A673 (cell line): ENCODE measurements around the gene PCDHGA2. TPM values are rescaled to one million over a fixed set of nuclear protein-coding genes. Genes with fewer than 3 reads are reported as not detected.

ENCODE experiments used
- BruUV-seq: library from RNA; stranded (reverse); fragments of 400-500 nt; replicated peaks from 2 replicates; lab custom pipeline; 2021; lab: Mats Ljungman, UMichigan
- CTCF ChIA-PET: fragments of 300-600 bp; sonication (Branson Sonifier 250); formaldehyde crosslinking; loops from one replicate; lab custom pipeline; 2022; ENCODE audit warnings: antibody characterized with exemption; lab: Charles Lee
- POLR2A ChIA-PET: fragments of 300-600 bp; sonication (Branson Sonifier 250); formaldehyde crosslinking; loops from one replicate; lab custom pipeline; 2022; ENCODE audit warnings: antibody characterized with exemption; ENCODE audit not compliant: low non-redundant PET; lab: Charles Lee
- DNase-seq: peaks from one replicate; pipeline ENCODE4 v3.0.0-alpha.2; 2015; ENCODE audit warnings: low spot score
- H3K27ac ChIP-seq: fragments of 200-600 bp; sonication (generic); 2 replicates; pipeline ENCODE4 v1.5.1; 2016; ENCODE audit warnings: mixed run types, low read depth, mild to moderate bottlenecking, mixed read lengths, antibody characterized with exemption, low read length; ENCODE audit not compliant: poor library complexity, severe bottlenecking
- H3K27me3 ChIP-seq: fragments of 200-600 bp; sonication (generic); replicated peaks from 2 replicates; pipeline ENCODE4 v1.6.1; 2017; ENCODE audit warnings: mixed run types, low read depth, mild to moderate bottlenecking, mixed read lengths, antibody characterized with exemption, low read length; ENCODE audit not compliant: insufficient read depth, poor library complexity
- H3K36me3 ChIP-seq: fragments of 200-600 bp; sonication (generic); 2 replicates; pipeline ENCODE4 v1.6.1; 2016; ENCODE audit warnings: mixed run types, mild to moderate bottlenecking, mixed read lengths, antibody characterized with exemption, low read length; ENCODE audit not compliant: insufficient read depth, poor library complexity, severe bottlenecking
- H3K4me1 ChIP-seq: fragments of 200-600 bp; sonication (generic); 2 replicates; pipeline ENCODE4 v1.6.1; 2017; ENCODE audit warnings: mixed run types, mild to moderate bottlenecking, mixed read lengths, antibody characterized with exemption, low read length; ENCODE audit not compliant: insufficient read depth, poor library complexity, severe bottlenecking
- H3K4me3 ChIP-seq: fragments of 200-600 bp; sonication (generic); 2 replicates; pipeline ENCODE4 v1.5.1; 2016; ENCODE audit warnings: low read depth, mixed run types, mild to moderate bottlenecking, mixed read lengths, low read length; ENCODE audit not compliant: poor library complexity, severe bottlenecking
- H3K9me3 ChIP-seq: fragments of 200-600 bp; sonication (generic); 2 replicates; pipeline ENCODE4 v1.6.1; 2016; ENCODE audit warnings: mixed run types, low read depth, mild to moderate bottlenecking, mixed read lengths, antibody characterized with exemption, low read length; ENCODE audit not compliant: poor library complexity, severe bottlenecking
- CTCF ChIP-seq: fragments of 300-800, 200-600 bp; sonication (generic); conservative IDR thresholded peaks from 2 replicates; pipeline ENCODE4 v1.5.1; 2017; ENCODE audit warnings: low read depth, mild to moderate bottlenecking, antibody characterized with exemption, low read length, moderate library complexity, mixed read lengths
- EZH2 ChIP-seq: fragments of 200-600 bp; sonication (generic); IDR thresholded peaks from 2 replicates; pipeline ENCODE4 v1.6.1; 2017; ENCODE audit warnings: borderline replicate concordance, low read depth, mild to moderate bottlenecking, mixed read lengths, antibody characterized with exemption, low read length; ENCODE audit not compliant: poor library complexity, severe bottlenecking
- intact Hi-C: fragments of 100-400 bp; cut with micrococcal nuclease; formaldehyde crosslinking; loops from one replicate; pipeline ENCODE4 v1.10.0; 2022; ENCODE audit not compliant: unreplicated experiment
- total RNA-seq: library from RNA; stranded (reverse); gene quantifications from 2 replicates; pipeline ENCODE4 v1.2.3, GENCODE V29; 2021

Gene PCDHGA2
- total RNA-seq, 1 experiment from 2014 or later: 1.8 TPM

GRCh38 chr5:141349917-141350619 is 11.5 kb downstream of the PCDHGA2 start, which contains the start of gene PCDHGB1:
Gene PCDHGB1, plus strand, starts transcription at chr5:141350099. Its CDS starts 162 bp downstream, at chr5:141350261.
- TSS peak; percentile 76 for BruUV-seq
- H3K4me1 ChIP-seq: no peaks in the 10 kb centered on the region
- H3K27me3 ChIP-seq: no peaks in the 10 kb centered on the region
- intact Hi-C loops: loop anchor here (5.0 kb wide), 1 partner anchor 212 kb away; no protein-coding TSS in a partner anchor
- no peaks in the 10 kb centered on the region for H3K36me3 ChIP-seq
- peak; percentile 87 for DNase-seq
- H3K4me3 ChIP-seq: peak within 1 kb of the TSS; percentile 24
- TF ChIP-seq EZH2 (no peak), CTCF (peak; percentile 76)
- H3K27ac ChIP-seq: peak within 1 kb of the TSS; percentile 12
- CTCF ChIA-PET: interaction anchor here (0.6 to 2.5 kb wide), 6 partner anchors 31 to 214 kb away, joined by 3 to 12 read pairs (median 4); partner anchors contain the start of genes PCDHB14 and PCDHB15
- H3K9me3 ChIP-seq: peaks cover 32% of the 10 kb centered on the region
- POLR2A ChIA-PET: no interaction called here

- POLR2A ChIA-PET: no interaction called here
- no peak overlapping the region for H3K4me3 ChIP-seq
- peaks cover 41% of the 10 kb centered on the region for H3K9me3 ChIP-seq
- DNase-seq: no peak
- CTCF ChIA-PET: interaction anchor here (2.5 kb wide), 1 partner anchor 212 kb away, joined by 12 read pairs; no protein-coding TSS in a partner anchor
- no TSS peak for BruUV-seq
- no peak overlapping the region for H3K27ac ChIP-seq
- H3K4me1 ChIP-seq: no peaks in the 10 kb centered on the region
- H3K36me3 ChIP-seq: no peaks in the 10 kb centered on the region
- intact Hi-C loops: loop anchor here (5.0 kb wide), 1 partner anchor 211 kb away; no protein-coding TSS in a partner anchor
- TF ChIP-seq CTCF: no peak
- TF ChIP-seq EZH2: no peak
- no peaks in the 10 kb centered on the region for H3K27me3 ChIP-seq
Measured at GRCh38 chr5:141351591-141351990, 13.0 kb downstream of the PCDHGA2 start.

- ChIA-PET POLR2A (no interaction called here), CTCF (no interaction called here)
- H3K27ac ChIP-seq: no peak within 1 kb of the TSS
- TF ChIP-seq CTCF: peak; percentile 50
- TF ChIP-seq EZH2: no peak
- peaks cover 45% of the 10 kb centered on the region for H3K9me3 ChIP-seq
- intact Hi-C loops: loop anchor here (5.0 kb wide), 1 partner anchor 207 kb away; no protein-coding TSS in a partner anchor
- no peaks in the 10 kb centered on the region for H3K4me1 ChIP-seq
- BruUV-seq: no TSS peak
- H3K36me3 ChIP-seq: no peaks in the 10 kb centered on the region
- no peak for DNase-seq
- no peak within 1 kb of the TSS for H3K4me3 ChIP-seq
- H3K27me3 ChIP-seq: no peaks in the 10 kb centered on the region
Measured at GRCh38 chr5:141354900-141355469, 16.4 kb downstream of the PCDHGA2 start, which contains the start of gene PCDHGA4. Gene PCDHGA4, plus strand, starts transcription at chr5:141355021. Its CDS starts 87 bp downstream, at chr5:141355108.
